Measurements from ENCODE around the gene AFDN.

- TF ChIP-seq GATA3 (IDR thresholded peaks at IDR 0.05; ENCODE audit: low read depth, low read length), result no peak
- TF ChIP-seq GATA2 (IDR thresholded peaks at IDR 0.05; ENCODE audit: low read depth, low read length), result no peak
These were observed 103.6 kb downstream of the AFDN start for GRCh38 chr6:167930295-167930694.

Measured in SH-SY5Y (cell line).